HCEC 1CT (cell line): ENCODE data around the gene PPP2R1A.
"Not testable (repeated sequence)": the region's sequence is repeated elsewhere in the genome, so short reads cannot be mapped to it uniquely, and the experiment has no call there.

Experiments
- DNase-seq: peaks from one replicate; pipeline ENCODE4 v3.0.0-alpha.2; 2017

The PPP2R1A gene

GRCh38 chr19:52200755-52201391 is 11.0 kb downstream of the PPP2R1A start:
- DNase-seq: not testable (repeated sequence)

GRCh38 chr19:52206481-52206880 is 16.6 kb downstream of the PPP2R1A start:
- DNase-seq: no peak

- DNase-seq: no peak
Observed at GRCh38 chr19:52211203-52211602, 21.4 kb downstream of the PPP2R1A start.

DNA sequence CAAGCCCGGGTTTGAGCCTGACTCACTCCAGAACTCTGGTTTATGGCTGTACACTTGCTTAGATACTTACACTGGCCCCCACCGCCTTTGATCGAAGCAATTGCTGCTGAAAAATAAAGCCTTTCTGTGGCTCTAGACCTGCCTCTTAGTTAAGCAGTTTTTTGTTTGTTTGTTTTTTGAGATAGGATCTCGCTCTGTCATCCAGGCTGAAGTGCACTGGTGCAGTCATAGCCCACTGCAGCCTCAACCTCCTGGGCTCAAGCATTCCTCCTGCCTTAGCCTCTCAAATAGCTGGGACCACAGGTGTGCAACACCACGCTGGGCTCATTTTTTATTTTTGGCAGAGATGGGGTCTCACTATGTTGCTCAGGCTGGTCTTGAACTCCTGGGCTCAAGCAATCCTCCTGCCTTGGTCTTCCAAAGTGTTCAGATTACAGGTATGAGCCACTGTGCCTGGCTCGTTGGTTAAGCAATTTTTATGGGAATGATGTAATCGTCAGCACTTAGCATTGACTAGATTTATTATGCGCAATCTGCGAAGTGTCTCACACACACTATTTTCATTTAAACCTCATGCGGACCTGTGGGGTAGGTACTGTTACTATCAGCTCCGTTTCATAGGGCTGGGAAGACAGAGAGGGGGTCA is 22.2 kb downstream of the PPP2R1A start:
- no peak for DNase-seq

DNA sequence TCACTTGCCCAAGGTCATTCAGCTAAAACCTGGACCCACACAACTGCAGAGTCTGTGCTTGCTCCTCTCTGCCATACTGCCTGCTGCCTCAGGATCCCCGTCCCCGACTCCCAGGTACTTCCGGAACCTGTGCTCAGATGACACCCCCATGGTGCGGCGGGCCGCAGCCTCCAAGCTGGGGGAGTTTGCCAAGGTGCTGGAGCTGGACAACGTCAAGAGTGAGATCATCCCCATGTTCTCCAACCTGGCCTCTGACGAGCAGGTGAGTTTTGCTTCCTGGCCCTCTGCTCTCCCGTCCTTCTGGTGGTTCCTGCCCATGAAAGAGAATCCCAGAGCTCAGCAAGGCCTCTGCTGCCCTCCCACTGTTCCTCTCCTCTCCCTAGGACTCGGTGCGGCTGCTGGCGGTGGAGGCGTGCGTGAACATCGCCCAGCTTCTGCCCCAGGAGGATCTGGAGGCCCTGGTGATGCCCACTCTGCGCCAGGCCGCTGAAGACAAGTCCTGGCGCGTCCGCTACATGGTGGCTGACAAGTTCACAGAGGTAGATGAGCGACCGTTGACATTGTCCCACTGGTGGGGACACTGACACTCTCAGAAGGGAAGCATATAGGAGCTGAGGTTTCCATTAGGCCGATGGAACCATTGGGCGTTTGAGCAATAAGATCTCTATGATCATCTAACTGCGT is 22.9 kb downstream of the PPP2R1A start:
- no peak for DNase-seq

DNA sequence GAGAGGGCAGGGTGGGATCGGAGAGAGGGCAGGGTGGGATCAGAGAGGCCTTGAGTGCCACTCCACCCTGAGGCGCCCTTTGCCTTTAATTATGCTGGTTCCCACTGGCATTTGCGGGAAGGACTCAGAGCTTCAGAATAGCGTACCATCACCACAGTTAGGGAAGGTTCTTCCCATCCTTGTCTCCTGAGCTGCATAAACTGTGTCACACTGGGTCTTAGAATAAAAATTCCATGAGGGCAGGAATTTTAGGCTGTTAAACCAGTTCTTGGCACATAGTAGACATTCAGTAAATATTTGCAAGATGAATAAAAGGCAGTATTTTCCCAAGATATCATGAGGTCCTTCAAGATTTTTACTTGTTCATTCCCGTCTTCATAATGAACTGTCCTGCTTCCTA is 24.4 kb downstream of the PPP2R1A start:
- DNase-seq: no peak

DNA sequence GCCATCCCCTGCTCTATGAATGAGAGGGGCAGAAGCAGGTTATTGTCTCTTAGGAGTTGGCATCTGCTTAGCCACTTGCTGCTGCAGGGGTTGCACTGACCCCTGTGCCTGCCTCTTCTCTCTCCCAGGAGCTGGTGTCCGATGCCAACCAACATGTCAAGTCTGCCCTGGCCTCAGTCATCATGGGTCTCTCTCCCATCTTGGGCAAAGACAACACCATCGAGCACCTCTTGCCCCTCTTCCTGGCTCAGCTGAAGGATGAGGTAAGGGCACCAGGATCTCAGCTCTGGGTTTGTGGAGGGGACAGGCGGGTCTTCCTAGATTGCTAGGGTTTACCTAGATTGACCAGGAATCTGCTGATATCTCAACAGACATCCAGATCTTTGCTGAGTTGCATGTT is 26.5 kb downstream of the PPP2R1A start:
- DNase-seq: no peak

DNA sequence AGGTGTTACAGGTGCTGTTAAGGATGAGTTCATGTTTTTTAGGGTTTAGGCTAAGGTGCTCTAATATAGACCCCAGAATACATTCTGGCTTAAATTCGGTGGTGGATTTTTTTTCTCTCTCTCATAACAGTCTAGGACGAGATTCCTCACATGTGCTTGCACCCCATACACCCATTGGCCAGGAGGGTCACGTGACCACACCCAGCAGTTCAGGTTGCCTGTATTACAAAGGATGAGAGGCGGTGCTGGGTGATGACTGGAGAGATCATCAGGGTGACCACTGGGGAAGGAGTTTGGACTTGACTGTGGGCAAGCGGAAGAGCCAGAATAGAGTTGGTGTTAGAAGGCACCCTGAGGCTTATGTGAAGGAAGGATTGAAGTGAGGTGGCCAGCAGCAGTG is 27.7 kb downstream of the PPP2R1A start:
- no peak for DNase-seq

GRCh38 chr19:52219611-52220010 is 29.8 kb downstream of the PPP2R1A start:
- DNase-seq: no peak

GRCh38 chr19:52221031-52221430 is 31.2 kb downstream of the PPP2R1A start:
- no peak for DNase-seq

GRCh38 chr19:52221831-52222375 is 32.1 kb downstream of the PPP2R1A start:
- DNase-seq: no peak

- DNase-seq: no peak
Observed at GRCh38 chr19:52224211-52224610, 34.4 kb downstream of the PPP2R1A start.

DNA sequence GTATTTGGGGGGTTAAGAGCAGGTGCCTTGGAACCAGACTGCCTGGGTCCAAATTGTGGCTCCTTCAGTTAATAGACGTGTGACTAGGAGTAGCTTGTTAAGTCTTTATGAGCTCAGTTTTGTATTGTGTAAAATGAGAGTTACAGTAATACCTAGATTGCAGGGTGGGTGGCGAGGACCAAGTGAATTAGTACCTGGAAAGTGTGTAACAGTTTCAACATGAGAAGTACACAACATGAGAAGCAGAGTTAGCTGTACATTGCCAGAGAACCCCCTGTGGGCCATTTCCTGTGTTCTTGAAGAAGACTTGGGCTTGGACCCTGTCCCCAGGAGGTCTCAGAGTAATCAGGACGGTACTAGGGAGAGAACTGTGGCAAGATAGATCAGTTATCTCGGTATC is 36.8 kb downstream of the PPP2R1A start:
- DNase-seq: no peak

DNA sequence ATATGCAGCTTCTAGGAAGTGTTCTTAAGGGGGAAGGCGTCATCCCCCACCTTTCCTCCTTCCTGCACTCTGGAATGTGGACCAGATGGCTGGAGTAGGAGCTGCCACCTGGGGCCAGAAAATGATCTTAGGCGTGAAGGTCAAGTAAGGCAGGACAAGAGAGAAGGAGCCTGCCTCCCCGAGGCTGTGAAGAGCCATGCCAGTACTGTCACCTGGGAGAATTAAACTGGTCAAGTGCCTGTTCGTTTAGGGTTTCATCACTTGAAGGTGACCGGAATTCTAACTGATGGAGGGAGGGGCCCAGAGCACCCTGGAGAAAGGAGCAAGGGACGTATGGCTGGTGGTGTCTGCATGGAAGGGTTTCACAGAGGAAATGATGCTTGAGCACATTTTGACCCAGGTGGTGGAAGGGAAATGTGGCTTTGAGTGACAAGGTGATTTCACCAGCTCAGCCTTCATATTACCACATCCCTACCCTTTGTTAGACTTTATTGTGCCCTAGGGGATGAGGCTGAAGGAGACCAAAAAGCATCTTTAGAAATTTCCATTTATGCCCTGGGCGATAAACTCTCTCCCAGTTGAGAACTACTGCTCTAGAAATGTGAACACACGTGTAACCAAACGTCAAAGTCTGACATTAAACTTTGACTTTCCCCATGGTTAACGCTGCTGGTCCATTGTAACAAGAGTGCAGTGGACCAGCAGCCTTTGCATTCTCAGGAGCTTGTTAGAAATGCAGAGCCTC is 37.5 kb downstream of the PPP2R1A start:
- no peak for DNase-seq

GRCh38 chr19:52227980-52228379 is 38.1 kb downstream of the PPP2R1A start:
- no peak for DNase-seq

GRCh38 chr19:52229524-52229923 is 39.7 kb downstream of the PPP2R1A start:
- DNase-seq: no peak

GRCh38 chr19:52230685-52231084 is 40.8 kb downstream of the PPP2R1A start:
- no peak for DNase-seq

- DNase-seq: no peak
Observed at GRCh38 chr19:52231154-52231910, 41.5 kb downstream of the PPP2R1A start.

GRCh38 chr19:52234406-52234805 is 44.6 kb downstream of the PPP2R1A start:
- no peak for DNase-seq

- no peak for DNase-seq
Observed at GRCh38 chr19:52237197-52237596, 47.3 kb downstream of the PPP2R1A start.

GRCh38 chr19:52237771-52238400 is 48.0 kb downstream of the PPP2R1A start:
- DNase-seq: peak; percentile 61

- DNase-seq: no peak
Observed at GRCh38 chr19:52244021-52244420, 54.2 kb downstream of the PPP2R1A start.
